T1000 (cell line): Measurements from ENCODE around the gene ATR.

Experiments used
- DNase-seq: peaks from one replicate; lab custom pipeline; 2025; ENCODE audit warnings: mixed read lengths; lab: John Stamatoyannopoulos, UW

Gene ATR

GRCh38 chr3:142523921-142524566 is 54.5 kb downstream of the ATR start:
- DNase-seq, result no peak

- DNase-seq, result no peak
Measured at GRCh38 chr3:142509079-142509478, 69.5 kb downstream of the ATR start.

GRCh38 chr3:142507241-142507640 is 71.3 kb downstream of the ATR start:
- no peak for DNase-seq

GRCh38 chr3:142502187-142502985 is 76.1 kb downstream of the ATR start:
- no peak for DNase-seq

GRCh38 chr3:142501004-142501926 is 77.3 kb downstream of the ATR start:
- DNase-seq, result no peak

- no peak for DNase-seq
Measured at GRCh38 chr3:142500211-142500610, 78.3 kb downstream of the ATR start.

GRCh38 chr3:142498397-142499180 is 79.9 kb downstream of the ATR start:
- no peak for DNase-seq

- DNase-seq, result no peak
Measured at GRCh38 chr3:142497729-142498128, 80.8 kb downstream of the ATR start.

- no peak for DNase-seq
Measured at GRCh38 chr3:142495103-142495502, 83.4 kb downstream of the ATR start.

GRCh38 chr3:142492184-142492583 is 86.3 kb downstream of the ATR start:
- DNase-seq, result no peak

- DNase-seq, result no peak
Measured at GRCh38 chr3:142489572-142490323, 88.8 kb downstream of the ATR start.

- DNase-seq, result no peak
Measured at GRCh38 chr3:142484912-142485435, 93.6 kb downstream of the ATR start.

- DNase-seq, result no peak
Measured at GRCh38 chr3:142481196-142481595, 97.3 kb downstream of the ATR start.

- no peak for DNase-seq
Measured at GRCh38 chr3:142470826-142471225, 107.7 kb downstream of the ATR start.

GRCh38 chr3:142468456-142468855 is 110.1 kb downstream of the ATR start:
- DNase-seq, result no peak

- no peak for DNase-seq
Measured at GRCh38 chr3:142467768-142468167, 110.8 kb downstream of the ATR start.

GRCh38 chr3:142460689-142461088 is 117.8 kb downstream of the ATR start:
- no peak for DNase-seq

GRCh38 chr3:142459929-142460328 is 118.6 kb downstream of the ATR start:
- no peak for DNase-seq

- DNase-seq, result no peak
Measured at GRCh38 chr3:142459096-142459495, 119.4 kb downstream of the ATR start.

- DNase-seq, result no peak
Measured at GRCh38 chr3:142450881-142451280, 127.7 kb downstream of the ATR start.

GRCh38 chr3:142450189-142450588 is 128.3 kb downstream of the ATR start:
- DNase-seq, result no peak
